GM23248 (cell line): ENCODE results near the gene ZC3HAV1. TPM values are rescaled to one million over a fixed set of nuclear protein-coding genes. Genes with fewer than 3 reads are reported as not detected.

Experiments
- DNase-seq: peaks from one replicate; pipeline ENCODE4 v3.0.0-alpha.2; 2015
- H2AFZ ChIP-seq: fragments of 200-600 bp; sonication (generic); 2 replicates; pipeline ENCODE4 v1.6.1; 2016; ENCODE audit warnings: antibody characterized with exemption
- H3F3A ChIP-seq: fragments of 200-600 bp; sonication (generic); 2 replicates; pipeline ENCODE4 v1.6.1; 2016; ENCODE audit warnings: mild to moderate bottlenecking, antibody characterized with exemption, mixed run types; ENCODE audit not compliant: insufficient read depth
- H3K27ac ChIP-seq: fragments of 200-600 bp; sonication (generic); 2 replicates; pipeline ENCODE4 v1.5.1; 2016; ENCODE audit warnings: mild to moderate bottlenecking
- H3K27me3 ChIP-seq: fragments of 200-600 bp; sonication (generic); replicated peaks from 2 replicates; pipeline ENCODE4 v1.6.1; 2016; ENCODE audit warnings: mild to moderate bottlenecking; ENCODE audit not compliant: insufficient read depth
- H3K36me3 ChIP-seq: fragments of 200-600 bp; sonication (generic); 2 replicates; pipeline ENCODE4 v1.6.1; 2016; ENCODE audit warnings: low read depth, mild to moderate bottlenecking
- H3K4me1 ChIP-seq: fragments of 200-600 bp; sonication (generic); 2 replicates; pipeline ENCODE4 v1.6.1; 2016; ENCODE audit warnings: mild to moderate bottlenecking; ENCODE audit not compliant: insufficient read depth
- H3K4me2 ChIP-seq: fragments of 200-600 bp; sonication (generic); one replicate; pipeline ENCODE4 v1.6.1; 2016; ENCODE audit warnings: mild to moderate bottlenecking; ENCODE audit not compliant: unreplicated experiment
- H3K4me3 ChIP-seq: fragments of 200-600 bp; sonication (generic); 2 replicates; pipeline ENCODE4 v1.5.1; 2016; ENCODE audit warnings: mild to moderate bottlenecking
- H3K79me2 ChIP-seq: fragments of 200-600 bp; sonication (generic); 2 replicates; pipeline ENCODE4 v1.6.1; 2016; ENCODE audit warnings: mild to moderate bottlenecking; ENCODE audit not compliant: insufficient read depth
- H3K9ac ChIP-seq: fragments of 200-600 bp; sonication (generic); 2 replicates; pipeline ENCODE4 v1.6.1; 2016; ENCODE audit warnings: mild to moderate bottlenecking
- H3K9me2 ChIP-seq: fragments of 200-600 bp; sonication (generic); 2 replicates; pipeline ENCODE4 v1.6.1; 2016; ENCODE audit warnings: mixed run types, mild to moderate bottlenecking, moderate library complexity; ENCODE audit not compliant: insufficient read depth
- H3K9me3 ChIP-seq: fragments of 200-600 bp; sonication (generic); one replicate; pipeline ENCODE4 v1.6.1; 2017; ENCODE audit warnings: low read depth
- H4K20me1 ChIP-seq: fragments of 200-600 bp; sonication (generic); 2 replicates; pipeline ENCODE4 v1.6.0; 2016; ENCODE audit not compliant: insufficient read depth
- EZH2 ChIP-seq: fragments of 200-600 bp; sonication (generic); IDR thresholded peaks from 2 replicates; pipeline ENCODE4 v1.6.1; 2018; ENCODE audit warnings: antibody characterized with exemption, mild to moderate bottlenecking; ENCODE audit not compliant: insufficient read depth, poor library complexity, severe bottlenecking
- EZH2phosphoT487 ChIP-seq: fragments of 200-600 bp; sonication (generic); IDR thresholded peaks from 2 replicates; pipeline ENCODE4 v1.6.1; 2018; ENCODE audit warnings: antibody characterized with exemption, moderate library complexity, mild to moderate bottlenecking, low read depth; ENCODE audit not compliant: insufficient read depth
- WGBS, 2 experiments: methylation state at CpG; one replicate each; pipeline ENCODE4 v1.1.6; 2015 to 2017; ENCODE audit warnings: low lambda C conversion rate in 2 of 2, low coverage in 1 of 2; ENCODE audit errors: missing lambda C conversion rate in 2 of 2; 5-methylcytosine and 5-hydroxymethylcytosine counted together
- in situ Hi-C: fragments of 300-500 bp; cut with MboI; formaldehyde crosslinking; loops from 2 replicates; pipeline ENCODE4 v1.15.0; 2020
- polyA plus RNA-seq: library from polyadenylated mRNA; unstranded; fragments of >200 nt; fragmentation: Nextera tagmentation; extraction: Ambion mirVana; gene quantifications from 2 replicates; pipeline ENCODE4 v1.2.1, GENCODE V29; 2016
- total RNA-seq: library from RNA; depleted of rRNA; stranded (reverse); fragments of >200 nt; shearing (Covaris generic); gene quantifications from 2 replicates; pipeline ENCODE4 v1.2.3, GENCODE V29; 2014

The ZC3HAV1 gene
- total and polyA plus RNA-seq, 2 experiments from 2014 or later: 28.8 to 30.5 TPM

DNA sequence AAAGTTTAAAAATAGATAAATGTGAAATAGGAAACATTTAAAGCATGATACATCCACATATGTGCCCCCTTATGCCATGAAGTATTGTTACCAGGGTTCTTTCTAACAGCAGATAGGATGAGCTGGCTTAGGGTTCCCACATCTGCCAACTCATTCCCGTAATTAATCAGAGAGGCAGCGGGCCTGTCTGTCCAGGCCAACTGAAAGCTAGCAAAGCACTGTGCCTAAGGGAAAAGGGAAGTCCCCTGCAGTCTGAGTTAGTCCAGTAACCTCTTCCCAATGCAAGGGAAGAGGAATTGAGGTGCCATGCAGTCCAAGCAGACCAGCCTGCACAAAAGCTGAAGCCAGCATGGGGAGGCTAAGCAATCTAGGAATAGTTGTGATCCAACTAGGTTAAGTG lies 55.4 kb downstream of the ZC3HAV1 start:
- H3K9me3 ChIP-seq: no peaks in the 10 kb centered on the region
- peak; percentile 29 for DNase-seq
- H3K36me3 ChIP-seq: peaks cover 15% of the 10 kb centered on the region; the same call in 1 of the 2 replicates
- H3K27me3 ChIP-seq: no peaks in the 10 kb centered on the region
- H3K9ac ChIP-seq: no peak overlapping the region
- no peak overlapping the region for H3K4me2 ChIP-seq
- in situ Hi-C loops: no loop called here
- no peak overlapping the region for H2AFZ ChIP-seq
- no peaks in the 10 kb centered on the region for H3F3A ChIP-seq
- no peak overlapping the region for H3K27ac ChIP-seq
- H3K79me2 ChIP-seq: no peaks in the 10 kb centered on the region
- no peaks in the 10 kb centered on the region for H4K20me1 ChIP-seq
- no peaks in the 10 kb centered on the region for H3K9me2 ChIP-seq
- no peak for TF ChIP-seq EZH2phosphoT487
- TF ChIP-seq EZH2: no peak
- no peak overlapping the region for H3K4me3 ChIP-seq
- 54 to 62% methylated on average over 2 of the region's 2 CpGs for WGBS, 2 experiments
- H3K4me1 ChIP-seq: peaks cover 10% of the 10 kb centered on the region; the same call in 1 of the 2 replicates

DNA sequence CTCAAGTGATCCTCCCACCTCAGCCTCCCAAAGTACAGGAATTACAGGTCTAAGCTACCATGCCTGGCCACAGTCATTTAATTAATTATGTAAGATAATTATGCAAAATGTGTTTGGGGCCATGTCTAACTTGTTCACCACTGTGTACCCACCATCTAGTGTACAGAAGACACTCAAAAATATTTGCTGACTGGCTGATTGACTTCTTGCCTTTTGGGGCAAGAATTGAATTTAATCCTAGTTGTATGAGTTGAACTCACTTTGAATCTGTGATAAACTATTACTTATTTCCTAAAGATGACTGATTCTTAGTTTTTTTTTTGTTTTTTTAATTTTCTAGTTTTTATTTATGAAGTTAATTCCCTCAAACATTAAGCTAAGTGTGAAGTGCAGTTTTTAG lies 57.9 kb downstream of the ZC3HAV1 start:
- Histone ChIP-seq H2AFZ (no peak overlapping the region), H3K27me3 (no peaks in the 10 kb centered on the region), H3K36me3 (peaks cover 25% of the 10 kb centered on the region), H3K4me1 (peaks cover 9% of the 10 kb centered on the region; the same call in 1 of the 2 replicates), H3K9ac (no peak overlapping the region), H3K9me3 (no peaks in the 10 kb centered on the region), H3K4me3 (no peak overlapping the region), H4K20me1 (no peaks in the 10 kb centered on the region), H3K27ac (no peak overlapping the region), H3K9me2 (no peaks in the 10 kb centered on the region), H3K4me2 (no peak overlapping the region), H3F3A (no peaks in the 10 kb centered on the region), H3K79me2 (no peaks in the 10 kb centered on the region)
- no peak for DNase-seq
- TF ChIP-seq EZH2 (no peak), EZH2phosphoT487 (no peak)
- in situ Hi-C loops: no loop called here

DNA sequence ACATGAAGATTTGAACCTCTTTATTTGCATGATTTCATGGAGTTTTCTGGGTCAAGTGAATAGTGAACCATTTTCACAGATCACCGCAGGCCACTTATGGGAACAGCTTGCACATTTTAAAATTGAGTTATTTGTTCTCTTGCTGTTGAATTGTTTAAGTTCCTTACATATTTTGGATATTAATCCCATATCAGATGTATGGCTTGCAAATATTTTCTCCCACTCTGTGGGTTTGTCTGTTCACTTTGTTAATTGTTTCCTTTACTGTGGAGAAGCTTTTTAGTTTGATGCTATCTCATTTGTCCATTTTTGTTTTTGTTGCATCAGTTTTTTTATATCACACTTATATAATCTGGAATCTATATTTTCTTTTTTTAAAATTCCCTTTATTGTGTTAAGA lies 59.6 kb downstream of the ZC3HAV1 start:
- Histone ChIP-seq H3K79me2 (no peaks in the 10 kb centered on the region), H2AFZ (no peak overlapping the region), H3K9me3 (no peaks in the 10 kb centered on the region), H3K4me2 (no peak overlapping the region), H3F3A (no peaks in the 10 kb centered on the region), H3K9me2 (no peaks in the 10 kb centered on the region), H3K27ac (no peak overlapping the region), H3K27me3 (no peaks in the 10 kb centered on the region), H4K20me1 (no peaks in the 10 kb centered on the region), H3K4me3 (no peak overlapping the region), H3K36me3 (peaks cover 29% of the 10 kb centered on the region), H3K9ac (peak overlapping the region; percentile 15; the same call in 1 of the 2 replicates), H3K4me1 (peaks cover 9% of the 10 kb centered on the region; the same call in 1 of the 2 replicates)
- no peak for TF ChIP-seq EZH2phosphoT487
- TF ChIP-seq EZH2: no peak
- in situ Hi-C loops: no loop called here
- no peak for DNase-seq
- WGBS, 2 experiments: 100% methylated on average over 1 of the region's 1 CpG

DNA sequence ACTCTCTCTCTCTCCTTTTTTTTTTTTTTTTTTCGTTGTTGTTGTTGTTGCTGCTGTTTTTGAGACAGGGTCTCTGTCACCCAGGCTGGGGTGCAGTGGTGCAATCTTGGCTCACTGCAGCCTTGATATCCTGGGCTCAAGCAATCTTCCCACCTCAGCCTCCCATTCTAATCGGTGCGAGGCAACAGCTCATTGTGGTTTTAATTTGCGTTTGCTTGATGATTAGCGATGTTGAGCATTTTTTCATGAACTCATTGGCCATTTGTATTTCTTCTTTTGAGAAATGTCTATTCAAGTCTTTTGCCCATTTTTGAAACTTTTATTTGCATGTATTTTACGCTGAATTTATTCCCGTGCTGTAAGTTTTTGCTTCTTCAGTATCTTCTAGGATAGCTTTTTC lies 60.4 kb downstream of the ZC3HAV1 start:
- TF ChIP-seq EZH2phosphoT487: no peak
- TF ChIP-seq EZH2: no peak
- WGBS, 2 experiments: 69 to 73% methylated on average over 7 of the region's 7 CpGs
- peaks cover 29% of the 10 kb centered on the region for H3K36me3 ChIP-seq

DNA sequence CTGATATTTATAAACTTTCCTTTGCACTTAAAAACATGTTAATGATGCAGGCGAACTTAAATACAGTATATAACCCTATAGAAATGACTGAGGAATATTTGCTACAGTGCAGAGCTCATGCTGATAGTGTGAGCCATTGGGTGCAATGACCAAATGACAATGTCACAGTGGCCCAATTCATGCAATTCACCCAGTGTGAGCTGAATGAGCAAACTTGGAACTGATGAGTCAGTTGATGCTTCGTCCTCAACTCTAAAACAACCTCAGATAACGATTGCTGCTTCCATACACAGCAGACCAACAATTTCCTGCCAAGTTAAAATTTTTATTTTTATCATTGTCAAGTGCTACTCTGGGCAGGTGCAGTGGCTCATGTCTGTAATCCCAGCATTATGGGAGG lies 61.5 kb downstream of the ZC3HAV1 start:
- H3K9me3 ChIP-seq: no peaks in the 10 kb centered on the region
- H3K4me2 ChIP-seq: no peak overlapping the region
- H3K36me3 ChIP-seq: peaks cover 23% of the 10 kb centered on the region
- TF ChIP-seq EZH2 (no peak), EZH2phosphoT487 (no peak)
- H3K79me2 ChIP-seq: no peaks in the 10 kb centered on the region
- H3K9me2 ChIP-seq: no peaks in the 10 kb centered on the region
- H3K9ac ChIP-seq: no peak overlapping the region
- DNase-seq: no peak
- 80 to 85% methylated on average over 3 of the region's 3 CpGs for WGBS, 2 experiments
- no peak overlapping the region for H3K27ac ChIP-seq
- H3K27me3 ChIP-seq: no peaks in the 10 kb centered on the region
- no peak overlapping the region for H3K4me3 ChIP-seq
- no peak overlapping the region for H2AFZ ChIP-seq
- H3F3A ChIP-seq: no peaks in the 10 kb centered on the region; the same call in 1 of the 2 replicates
- H4K20me1 ChIP-seq: no peaks in the 10 kb centered on the region
- in situ Hi-C loops: no loop called here
- peaks cover 9% of the 10 kb centered on the region; the same call in 1 of the 2 replicates for H3K4me1 ChIP-seq

More for the DNA sequence above, 60.4 kb downstream of the ZC3HAV1 start:
- Histone ChIP-seq H3K4me2 (no peak overlapping the region), H3K4me1 (peaks cover 9% of the 10 kb centered on the region; the same call in 1 of the 2 replicates), H3F3A (no peaks in the 10 kb centered on the region; the same call in 1 of the 2 replicates), H3K4me3 (no peak overlapping the region), H3K9me2 (no peaks in the 10 kb centered on the region), H3K27me3 (no peaks in the 10 kb centered on the region), H2AFZ (no peak overlapping the region), H3K27ac (no peak overlapping the region), H4K20me1 (no peaks in the 10 kb centered on the region), H3K9ac (no peak overlapping the region), H3K79me2 (no peaks in the 10 kb centered on the region), H3K9me3 (no peaks in the 10 kb centered on the region)
- no peak for DNase-seq
- in situ Hi-C loops: no loop called here
